NCI-H345 treated with DMSO at 0.1 percent for 48 hours (cell line): ENCODE data around the gene BMP6.
A peak's percentile ranks its signal among the peaks of the same experiment; 100 is the strongest.

Source experiments
- DNase-seq: peaks from one replicate; lab custom pipeline; 2025; ENCODE audit not compliant: unreplicated experiment; lab: John Stamatoyannopoulos, UW

Gene BMP6

GRCh38 chr6:7725849-7726415 is at the start of gene BMP6:
TSS of gene BMP6 (plus strand) at chr6:7726099. CDS start at chr6:7726956, 857 bp downstream.
- no peak for DNase-seq

DNA sequence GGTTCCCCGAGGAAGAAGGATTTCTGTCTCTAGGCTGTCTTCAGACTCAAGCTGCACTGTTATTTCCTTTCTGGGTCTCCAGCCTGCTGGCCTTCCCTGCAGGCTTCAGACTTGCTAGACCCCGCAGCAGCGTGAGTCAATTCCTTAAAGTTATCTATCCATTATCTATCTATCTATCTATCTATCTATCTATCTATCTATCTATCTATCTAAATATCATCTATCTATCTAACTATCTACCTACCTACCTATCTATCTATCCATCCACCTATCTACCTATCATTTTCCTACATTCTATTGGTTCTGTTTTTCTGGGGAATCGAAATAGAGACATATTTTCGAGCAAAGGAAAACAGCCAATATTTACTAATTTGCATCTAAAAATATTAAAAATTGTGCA is 48.7 kb upstream of the BMP6 start:
- no peak for DNase-seq

DNA sequence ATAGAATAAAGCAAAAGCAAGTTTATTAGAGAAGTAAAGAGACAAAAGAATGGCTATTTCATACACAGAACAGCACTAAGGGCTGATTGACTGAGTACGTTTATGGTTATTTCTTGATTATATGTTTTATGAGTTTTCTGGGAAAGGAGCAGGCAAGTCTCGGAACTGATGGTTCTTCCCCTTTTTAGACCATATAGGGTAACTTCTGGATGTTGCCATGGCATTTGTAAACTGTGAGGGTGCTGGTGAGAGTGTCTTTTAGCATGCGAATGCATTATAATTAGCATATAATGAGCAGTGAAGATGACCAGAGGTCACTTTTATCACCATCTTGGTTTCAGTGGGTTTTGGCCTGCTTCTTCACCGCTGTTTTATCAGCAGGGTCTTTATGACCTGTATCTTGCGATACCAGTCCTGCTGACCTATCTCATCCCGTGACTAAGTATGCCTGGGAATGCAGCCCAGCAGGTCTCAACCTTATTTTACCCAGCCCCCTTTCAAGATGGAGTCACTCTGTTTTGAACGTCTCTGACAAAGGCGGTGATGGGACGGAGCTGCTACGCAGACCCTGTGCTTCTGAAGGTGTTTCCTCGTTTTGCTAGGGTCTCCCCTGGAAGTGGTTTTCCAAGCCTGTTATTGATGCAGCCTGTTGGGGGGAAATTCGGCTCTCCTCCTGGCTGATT is 45.4 kb upstream of the BMP6 start:
- no peak for DNase-seq

DNA sequence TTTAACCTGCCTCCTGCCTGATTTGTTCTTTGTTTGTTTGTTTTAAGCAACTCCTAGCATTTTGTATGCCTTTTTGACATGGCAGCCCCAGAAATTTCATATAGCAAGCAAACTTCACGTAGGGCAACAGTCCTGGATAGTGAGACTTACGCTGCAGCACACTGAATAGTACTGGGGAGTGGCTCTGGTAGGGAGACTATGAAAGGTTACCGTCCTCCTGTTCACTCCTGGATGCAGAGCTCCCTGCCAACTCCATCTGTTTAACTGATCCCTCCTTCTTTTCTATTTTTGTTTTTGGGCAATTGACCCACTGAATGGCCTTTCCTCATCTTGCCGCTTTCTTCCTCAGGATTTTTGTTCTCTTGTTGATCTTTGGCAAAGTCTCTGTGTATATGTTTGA is 44.5 kb upstream of the BMP6 start:
- DNase-seq, result no peak

- DNase-seq, result no peak
These were observed 41.8 kb upstream of the BMP6 start for GRCh38 chr6:7684076-7684475.

GRCh38 chr6:7684843-7685242 is 41.1 kb upstream of the BMP6 start:
- peak; percentile 10 for DNase-seq

DNA sequence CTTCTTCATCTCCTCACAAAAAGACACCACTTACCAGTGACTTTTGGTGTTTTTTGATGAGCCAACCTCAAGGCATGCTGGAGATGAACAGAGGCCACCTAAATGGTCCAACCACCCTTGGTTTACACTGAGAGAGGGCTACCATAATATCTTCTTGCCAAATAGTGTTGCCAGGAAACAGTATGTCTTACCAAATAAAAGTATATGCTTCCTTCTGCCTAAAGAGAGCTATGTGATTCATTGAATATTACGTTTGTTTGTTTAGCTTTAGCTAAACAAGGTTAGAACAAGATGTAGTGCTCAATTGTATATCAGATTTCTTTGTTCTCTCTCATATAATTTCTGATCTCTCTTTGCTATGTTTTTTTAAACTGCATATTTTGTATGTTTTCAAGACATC is 40.6 kb upstream of the BMP6 start:
- no peak for DNase-seq

DNA sequence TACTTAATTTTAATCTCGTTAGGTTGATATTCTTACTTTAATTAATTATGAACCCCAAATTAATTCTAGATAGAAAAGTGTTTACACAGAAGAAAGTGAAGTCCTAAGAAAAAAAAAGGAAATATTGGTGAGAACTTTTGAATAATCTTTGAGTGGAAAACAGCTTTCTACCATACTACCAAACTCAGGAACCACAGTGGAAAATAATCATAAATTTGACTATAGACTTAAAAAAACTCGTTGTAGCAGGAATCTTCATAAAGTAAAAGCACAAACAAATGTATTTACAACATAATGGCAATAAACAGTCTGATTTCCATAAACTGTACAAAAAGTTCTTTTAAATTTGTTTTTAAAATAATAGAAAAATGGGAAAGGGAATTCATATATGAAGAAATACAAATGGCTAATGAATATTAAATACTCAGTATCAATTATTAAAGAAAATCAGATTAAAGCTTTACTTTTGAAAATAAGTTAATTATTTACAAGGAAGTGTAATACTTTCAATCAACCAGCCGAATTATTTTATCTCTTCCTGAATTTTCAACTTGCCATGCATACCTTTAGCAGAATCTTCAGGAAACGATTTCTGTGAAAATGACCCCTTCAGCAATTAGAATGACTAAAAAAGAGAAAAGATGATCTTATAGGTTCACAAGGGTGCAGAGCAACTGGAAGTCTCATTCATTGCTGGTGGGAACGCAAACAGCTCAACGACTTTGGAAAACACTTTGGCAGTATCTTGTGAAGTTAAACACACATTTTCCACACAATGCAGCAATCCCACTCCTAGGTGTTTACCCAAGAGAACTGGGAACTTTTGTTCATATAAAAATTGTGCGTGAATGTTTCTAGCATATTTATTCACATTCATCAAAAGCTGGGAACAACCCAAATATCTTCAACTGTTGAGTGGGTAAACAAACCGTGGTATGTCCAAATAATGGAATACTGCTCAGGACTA is 38.5 kb upstream of the BMP6 start:
- DNase-seq, result no peak

DNA sequence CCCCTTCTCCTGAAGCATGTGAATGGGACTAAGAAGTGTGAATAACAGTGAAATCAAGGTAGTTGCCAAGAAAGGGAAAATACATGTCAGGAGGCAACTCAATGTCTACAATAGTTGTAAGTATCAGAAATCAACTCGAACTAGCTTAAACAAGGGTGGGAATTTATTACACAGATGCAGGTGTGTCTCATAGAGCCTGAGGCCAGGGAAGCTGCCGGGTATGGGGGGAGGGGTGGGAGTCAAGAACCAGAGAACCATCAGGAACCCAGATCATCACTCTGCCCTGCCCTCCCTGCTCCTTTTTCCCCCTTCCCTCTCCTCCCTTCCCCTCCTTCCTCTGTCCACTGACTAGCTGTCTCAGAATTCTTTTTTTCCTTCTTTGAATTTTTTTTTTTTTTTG is 34.9 kb upstream of the BMP6 start:
- DNase-seq, result no peak

- no peak for DNase-seq
These were observed 34.0 kb upstream of the BMP6 start for GRCh38 chr6:7691675-7692452.

- DNase-seq, result no peak
These were observed 33.5 kb upstream of the BMP6 start for GRCh38 chr6:7692453-7692784.

GRCh38 chr6:7693827-7694226 is 32.1 kb upstream of the BMP6 start:
- DNase-seq, result no peak

- no peak for DNase-seq
These were observed 29.8 kb upstream of the BMP6 start for GRCh38 chr6:7696061-7696460.

DNA sequence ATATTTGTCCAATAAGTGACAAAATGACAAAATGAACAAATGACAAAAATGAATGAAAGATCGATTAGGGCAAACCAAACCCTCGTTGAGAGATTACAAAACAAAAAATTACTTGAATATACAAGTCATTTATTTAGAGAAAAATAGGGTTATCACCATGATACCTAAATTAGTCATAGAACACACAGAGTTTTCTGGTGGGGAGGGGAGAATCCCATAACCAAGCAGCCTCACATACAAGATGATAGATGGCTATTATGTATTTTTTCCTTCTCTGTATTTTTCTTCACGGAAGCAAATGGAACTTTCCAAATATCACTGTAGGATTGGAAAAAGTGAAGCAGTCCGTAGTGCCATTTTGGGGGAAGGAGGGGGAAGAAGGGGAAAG is 28.5 kb upstream of the BMP6 start:
- no peak for DNase-seq

DNA sequence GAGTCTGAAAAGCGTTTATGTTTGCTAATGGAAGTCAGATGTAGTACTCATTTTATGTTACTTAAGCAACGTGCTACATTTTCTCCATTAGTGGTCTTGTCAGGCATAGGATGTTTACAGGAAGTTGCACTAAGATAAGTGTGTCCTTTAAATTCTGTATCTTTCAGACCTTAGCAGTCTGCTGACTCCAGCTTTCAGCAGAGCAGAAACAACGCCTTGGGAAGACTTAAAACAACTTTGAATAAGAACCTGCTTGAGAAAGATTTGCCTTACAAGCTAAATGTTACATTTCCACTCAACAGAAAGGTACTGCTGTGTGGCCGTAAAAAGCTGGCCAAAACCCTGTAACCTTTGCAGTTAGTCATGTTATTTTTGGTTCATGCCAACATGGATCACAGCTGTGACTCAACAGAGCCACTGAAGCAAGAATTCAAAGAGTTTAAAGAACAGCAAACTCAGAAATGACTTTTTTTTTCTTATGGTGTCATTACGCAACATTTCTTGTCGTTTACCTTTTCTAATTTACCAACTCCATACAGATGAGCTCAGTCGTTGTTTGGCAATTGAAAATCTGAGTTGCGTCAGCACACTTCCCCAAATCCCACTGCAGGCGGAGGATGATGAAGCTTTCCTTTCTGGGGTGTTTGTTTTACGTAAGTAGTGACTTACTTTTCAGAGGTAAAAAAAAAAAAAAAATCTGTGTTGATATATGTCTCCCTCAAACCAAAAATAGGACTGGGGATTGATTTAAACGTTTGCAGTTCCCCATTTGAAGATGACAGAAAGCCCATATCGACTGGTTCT is 27.9 kb upstream of the BMP6 start:
- no peak for DNase-seq

DNA sequence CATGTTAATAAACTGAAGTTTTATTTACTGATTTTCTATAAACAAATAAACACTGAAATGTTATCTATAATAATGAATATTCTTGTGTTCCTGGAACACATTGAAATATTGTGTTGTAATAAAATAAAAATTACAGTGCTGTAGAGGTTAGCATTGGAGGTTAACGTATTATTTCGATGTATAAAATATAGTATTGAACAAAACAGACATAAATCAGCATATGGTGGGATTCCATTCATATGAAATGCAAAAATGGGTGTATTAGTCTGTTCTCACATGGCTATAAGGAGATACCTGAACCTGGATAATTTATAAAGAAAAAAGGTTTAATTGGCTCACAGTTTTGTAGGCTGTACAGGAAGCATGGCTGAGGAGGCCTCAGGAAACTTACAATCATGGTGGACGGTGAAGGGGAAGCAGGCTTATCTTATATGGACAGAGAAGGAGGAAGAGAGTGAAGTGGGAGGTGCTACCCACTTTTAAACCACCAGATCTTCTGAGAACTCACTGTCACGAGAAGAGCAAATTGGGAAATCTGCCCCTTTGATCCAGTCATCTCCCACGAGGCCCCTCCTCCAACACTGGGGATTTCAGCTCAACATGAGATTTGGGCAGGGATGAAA is 24.6 kb upstream of the BMP6 start:
- DNase-seq, result no peak

GRCh38 chr6:7703148-7703680 is 22.7 kb upstream of the BMP6 start:
- DNase-seq, result no peak

- DNase-seq, result no peak
These were observed 20.4 kb upstream of the BMP6 start for GRCh38 chr6:7705483-7705882.

- no peak for DNase-seq
These were observed 19.6 kb upstream of the BMP6 start for GRCh38 chr6:7706269-7706668.

- no peak for DNase-seq
These were observed 18.1 kb upstream of the BMP6 start for GRCh38 chr6:7707787-7708186.
